Measurements from ENCODE around the gene ZSCAN10. TPM values are rescaled to one million over a fixed set of nuclear protein-coding genes. Genes with fewer than 3 reads are reported as not detected.
A peak's percentile ranks its signal among the peaks of the same experiment; 100 is the strongest.

The ZSCAN10 gene
- total RNA-seq, 1 experiment from 2014 or later, result 0.76 TPM

GRCh38 chr16:3112058-3112880 lies 13.2 kb upstream of the ZSCAN10 start, which contains the start of gene ZNF205 (continued):
- TF ChIP-seq, protein P1, sequence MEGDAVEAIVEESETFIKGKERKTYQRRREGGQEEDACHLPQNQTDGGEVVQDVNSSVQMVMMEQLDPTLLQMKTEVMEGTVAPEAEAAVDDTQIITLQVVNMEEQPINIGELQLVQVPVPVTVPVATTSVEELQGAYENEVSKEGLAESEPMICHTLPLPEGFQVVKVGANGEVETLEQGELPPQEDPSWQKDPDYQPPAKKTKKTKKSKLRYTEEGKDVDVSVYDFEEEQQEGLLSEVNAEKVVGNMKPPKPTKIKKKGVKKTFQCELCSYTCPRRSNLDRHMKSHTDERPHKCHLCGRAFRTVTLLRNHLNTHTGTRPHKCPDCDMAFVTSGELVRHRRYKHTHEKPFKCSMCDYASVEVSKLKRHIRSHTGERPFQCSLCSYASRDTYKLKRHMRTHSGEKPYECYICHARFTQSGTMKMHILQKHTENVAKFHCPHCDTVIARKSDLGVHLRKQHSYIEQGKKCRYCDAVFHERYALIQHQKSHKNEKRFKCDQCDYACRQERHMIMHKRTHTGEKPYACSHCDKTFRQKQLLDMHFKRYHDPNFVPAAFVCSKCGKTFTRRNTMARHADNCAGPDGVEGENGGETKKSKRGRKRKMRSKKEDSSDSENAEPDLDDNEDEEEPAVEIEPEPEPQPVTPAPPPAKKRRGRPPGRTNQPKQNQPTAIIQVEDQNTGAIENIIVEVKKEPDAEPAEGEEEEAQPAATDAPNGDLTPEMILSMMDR (IDR thresholded peaks at IDR 0.05 in 2 of 3, conservative IDR thresholded peaks at IDR 0.05 in 1 of 3; ENCODE audit: borderline replicate concordance in 1 of 3, insufficient read depth in 1 of 3, low read depth in 2 of 3, low read length in 2 of 3), result no peak
- no peak; the same call in 1 of the 2 replicates for TF ChIP-seq ZFX (IDR thresholded peaks at IDR 0.05)

- no peaks in the 10 kb centered on the region for H3K36me3 ChIP-seq (ENCODE audit: control insufficient read depth in 1 of 2, insufficient read depth in 2 of 2, low read length in 2 of 2)
- POLR2A ChIA-PET, result interaction anchor here (0.6 to 0.7 kb wide), 4 partner anchors 9 to 376 kb away, joined by 3 to 7 read pairs (median 4); no protein-coding TSS in a partner anchor
- no peaks in the 10 kb centered on the region for H3K27me3 ChIP-seq (ENCODE audit: insufficient read depth, low read length)
- peak overlapping the region; percentile 84 for H3K9ac ChIP-seq (ENCODE audit: low read length)
- H3K4me2 ChIP-seq (ENCODE audit: low read length), result peak overlapping the region; percentile 90
- peak; percentile 84 for DNase-seq (ENCODE audit: low read depth, low spot score)
- no peaks in the 10 kb centered on the region for H3K79me2 ChIP-seq (ENCODE audit: insufficient read depth, low read length)
- H4K20me1 ChIP-seq (ENCODE audit: insufficient read depth), result no peaks in the 10 kb centered on the region
- CTCF ChIA-PET, result interaction anchor here (0.6 to 1.9 kb wide), 5 partner anchors 9 to 47 kb away, joined by 3 to 5 read pairs (median 3); no protein-coding TSS in a partner anchor
- no peaks in the 10 kb centered on the region for H3K9me3 ChIP-seq (ENCODE audit: control insufficient read depth in 1 of 2, insufficient read depth in 1 of 2, low read depth in 1 of 2, low read length in 2 of 2)
- peaks cover 6 to 24% of the 10 kb centered on the region in 2 experiments; a peak in 3 of 4 replicates for H3K4me1 ChIP-seq (ENCODE audit: control insufficient read depth in 1 of 2, insufficient read depth in 2 of 2, low read length in 2 of 2)
- RAD21 ChIA-PET (ENCODE audit: low non-redundant PET in 1 of 2, low total read pairs in 2 of 2, uncharacterized antibody in 2 of 2, unreplicated experiment in 2 of 2), result interaction anchor here in 1 of 2 experiments (0.6 kb wide), 1 partner anchor 32 kb away, joined by 7 read pairs; no protein-coding TSS in a partner anchor
- peak overlapping the region; percentile 62 to 74 for H3K4me3 ChIP-seq (replicated peaks in 1 of 2; ENCODE audit: low read depth in 1 of 2, low read length in 2 of 2)
- H2AFZ ChIP-seq (ENCODE audit: low read depth, low read length, poor library complexity, severe bottlenecking), result no peak overlapping the region
- intact Hi-C loops (cut with micrococcal nuclease), result no loop called here
- BruUV-seq (replicated peaks), result no TSS peak
- peak; percentile 92 for ATAC-seq
- no peaks in the 10 kb centered on the region for H3K9me2 ChIP-seq (ENCODE audit: insufficient read depth)
- peak overlapping the region; percentile 86 for H3K27ac ChIP-seq (ENCODE audit: low read depth, low read length)
- TF ChIP-seq, protein P2, sequence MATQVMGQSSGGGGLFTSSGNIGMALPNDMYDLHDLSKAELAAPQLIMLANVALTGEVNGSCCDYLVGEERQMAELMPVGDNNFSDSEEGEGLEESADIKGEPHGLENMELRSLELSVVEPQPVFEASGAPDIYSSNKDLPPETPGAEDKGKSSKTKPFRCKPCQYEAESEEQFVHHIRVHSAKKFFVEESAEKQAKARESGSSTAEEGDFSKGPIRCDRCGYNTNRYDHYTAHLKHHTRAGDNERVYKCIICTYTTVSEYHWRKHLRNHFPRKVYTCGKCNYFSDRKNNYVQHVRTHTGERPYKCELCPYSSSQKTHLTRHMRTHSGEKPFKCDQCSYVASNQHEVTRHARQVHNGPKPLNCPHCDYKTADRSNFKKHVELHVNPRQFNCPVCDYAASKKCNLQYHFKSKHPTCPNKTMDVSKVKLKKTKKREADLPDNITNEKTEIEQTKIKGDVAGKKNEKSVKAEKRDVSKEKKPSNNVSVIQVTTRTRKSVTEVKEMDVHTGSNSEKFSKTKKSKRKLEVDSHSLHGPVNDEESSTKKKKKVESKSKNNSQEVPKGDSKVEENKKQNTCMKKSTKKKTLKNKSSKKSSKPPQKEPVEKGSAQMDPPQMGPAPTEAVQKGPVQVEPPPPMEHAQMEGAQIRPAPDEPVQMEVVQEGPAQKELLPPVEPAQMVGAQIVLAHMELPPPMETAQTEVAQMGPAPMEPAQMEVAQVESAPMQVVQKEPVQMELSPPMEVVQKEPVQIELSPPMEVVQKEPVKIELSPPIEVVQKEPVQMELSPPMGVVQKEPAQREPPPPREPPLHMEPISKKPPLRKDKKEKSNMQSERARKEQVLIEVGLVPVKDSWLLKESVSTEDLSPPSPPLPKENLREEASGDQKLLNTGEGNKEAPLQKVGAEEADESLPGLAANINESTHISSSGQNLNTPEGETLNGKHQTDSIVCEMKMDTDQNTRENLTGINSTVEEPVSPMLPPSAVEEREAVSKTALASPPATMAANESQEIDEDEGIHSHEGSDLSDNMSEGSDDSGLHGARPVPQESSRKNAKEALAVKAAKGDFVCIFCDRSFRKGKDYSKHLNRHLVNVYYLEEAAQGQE (IDR thresholded peaks at IDR 0.05; ENCODE audit: low read depth), result no peak
- peak; percentile 70; the same call in 1 of the 2 replicates for TF ChIP-seq ZFX (IDR thresholded peaks at IDR 0.05)
- TF ChIP-seq POLR2AphosphoS5 (IDR thresholded peaks at IDR 0.05; ENCODE audit: low read depth, low read length), result peak; percentile 88
- no peak for TF ChIP-seq EZH2phosphoT487 (IDR thresholded peaks at IDR 0.05; ENCODE audit: borderline replicate concordance)
- no peak for TF ChIP-seq RAD21 (IDR thresholded peaks at IDR 0.05; ENCODE audit: low read depth)
- TF ChIP-seq, protein P3, sequence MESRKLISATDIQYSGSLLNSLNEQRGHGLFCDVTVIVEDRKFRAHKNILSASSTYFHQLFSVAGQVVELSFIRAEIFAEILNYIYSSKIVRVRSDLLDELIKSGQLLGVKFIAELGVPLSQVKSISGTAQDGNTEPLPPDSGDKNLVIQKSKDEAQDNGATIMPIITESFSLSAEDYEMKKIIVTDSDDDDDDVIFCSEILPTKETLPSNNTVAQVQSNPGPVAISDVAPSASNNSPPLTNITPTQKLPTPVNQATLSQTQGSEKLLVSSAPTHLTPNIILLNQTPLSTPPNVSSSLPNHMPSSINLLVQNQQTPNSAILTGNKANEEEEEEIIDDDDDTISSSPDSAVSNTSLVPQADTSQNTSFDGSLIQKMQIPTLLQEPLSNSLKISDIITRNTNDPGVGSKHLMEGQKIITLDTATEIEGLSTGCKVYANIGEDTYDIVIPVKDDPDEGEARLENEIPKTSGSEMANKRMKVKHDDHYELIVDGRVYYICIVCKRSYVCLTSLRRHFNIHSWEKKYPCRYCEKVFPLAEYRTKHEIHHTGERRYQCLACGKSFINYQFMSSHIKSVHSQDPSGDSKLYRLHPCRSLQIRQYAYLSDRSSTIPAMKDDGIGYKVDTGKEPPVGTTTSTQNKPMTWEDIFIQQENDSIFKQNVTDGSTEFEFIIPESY (IDR thresholded peaks at IDR 0.05; ENCODE audit: extremely low read depth, insufficient replicate concordance, low read length), result no peak
- 0 out of 2 replicates have a peak, but pooled peaks have one; percentile 22 for TF ChIP-seq SP1 (IDR thresholded peaks at IDR 0.05; ENCODE audit: low read depth)
- TF ChIP-seq, protein P1 (IDR thresholded peaks at IDR 0.05 in 2 of 3, conservative IDR thresholded peaks at IDR 0.05 in 1 of 3; ENCODE audit: borderline replicate concordance in 1 of 3, insufficient read depth in 1 of 3, low read depth in 2 of 3, low read length in 2 of 3), result no peak
- TF ChIP-seq JUND (IDR thresholded peaks at IDR 0.05), result no peak
Observed at GRCh38 chr16:3106205-3106928, 7.3 kb upstream of the ZSCAN10 start.

All from HCT116 (cell line).